OCI-LY3 (cell line): ENCODE measurements around the gene ZFX.

ENCODE experiments used
- H2AFZ ChIP-seq: fragments of 200-600, 300-600 bp; shearing (Covaris generic); 2 replicates; pipeline ENCODE4 v1.6.0; 2014; ENCODE audit warnings: antibody characterized with exemption, low read depth, low read length
- H3K27ac ChIP-seq: fragments of 200-600, 300-600 bp; sonication (generic); 2 replicates; pipeline ENCODE4 v1.5.1; 2014; ENCODE audit warnings: mild to moderate bottlenecking, low read length, moderate library complexity, mixed read lengths
- H3K27me3 ChIP-seq: fragments of 200-600, 300-600 bp; sonication (generic); 2 replicates; pipeline ENCODE4 v1.6.1; 2014; ENCODE audit warnings: low read depth, low read length, mixed read lengths
- H3K36me3 ChIP-seq: fragments of 200-600, 300-600 bp; sonication (generic); replicated peaks from 2 replicates; pipeline ENCODE3; 2014; ENCODE audit warnings: low read depth, low read length, mixed read lengths
- H3K4me1 ChIP-seq: fragments of 300-600, 200-600 bp; sonication (generic); 2 replicates; pipeline ENCODE4 v1.6.1; 2014; ENCODE audit warnings: low read length, mixed read lengths
- H3K4me2 ChIP-seq: fragments of 200-600, 300-600 bp; sonication (generic); 2 replicates; pipeline ENCODE4 v1.6.1; 2014; ENCODE audit warnings: low read length, mixed read lengths
- H3K4me3 ChIP-seq: fragments of 300-600, 200-600 bp; sonication (generic); 2 replicates; pipeline ENCODE4 v1.5.1; 2014; ENCODE audit warnings: antibody characterized with exemption, mild to moderate bottlenecking, low read length, moderate library complexity
- H3K79me2 ChIP-seq: fragments of 300-600, 200-600 bp; shearing (Covaris generic); 2 replicates; pipeline ENCODE4 v1.6.1; 2014; ENCODE audit warnings: mild to moderate bottlenecking, low read length, mixed read lengths
- H3K9ac ChIP-seq: fragments of 300-600, 200-600 bp; shearing (Covaris generic); 2 replicates; pipeline ENCODE4 v1.6.0; 2014; ENCODE audit warnings: mild to moderate bottlenecking, low read length, moderate library complexity
- H3K9me3 ChIP-seq: fragments of 200-600, 300-600 bp; shearing (Covaris generic); 2 replicates; pipeline ENCODE4 v1.6.1; 2014; ENCODE audit warnings: low read length, mixed read lengths; ENCODE audit not compliant: insufficient read depth
- H4K20me1 ChIP-seq: fragments of 200-600, 300-600 bp; sonication (generic); 2 replicates; pipeline ENCODE4 v1.6.1; 2016; ENCODE audit warnings: low read length, mixed read lengths; ENCODE audit not compliant: insufficient read depth
- CTCF ChIP-seq: fragments of 200-600, 300-600 bp; sonication (generic); IDR thresholded peaks from 2 replicates; pipeline ENCODE4 v1.5.1; 2014; ENCODE audit warnings: antibody characterized with exemption, low read length, low read depth
- EZH2phosphoT487 ChIP-seq: fragments of 200-600 bp; shearing (Covaris generic); IDR thresholded peaks from 2 replicates; pipeline ENCODE4 v1.6.1; 2018; ENCODE audit warnings: antibody characterized with exemption, mixed run types, low read depth

The ZFX gene

GRCh38 chrX:24253469-24253868 is 103.9 kb downstream of the ZFX start:
- Histone ChIP-seq H3K9me3 (no peaks in the 10 kb centered on the region), H3K4me2 (no peak overlapping the region), H3K4me3 (no peak overlapping the region), H3K4me1 (no peaks in the 10 kb centered on the region), H3K9ac (no peak overlapping the region), H4K20me1 (no peaks in the 10 kb centered on the region), H3K79me2 (no peaks in the 10 kb centered on the region), H3K27ac (no peak overlapping the region), H3K27me3 (no peaks in the 10 kb centered on the region), H2AFZ (no peak overlapping the region), H3K36me3 (no peaks in the 10 kb centered on the region)
- no peak for TF ChIP-seq EZH2phosphoT487
- TF ChIP-seq CTCF = no peak

DNA sequence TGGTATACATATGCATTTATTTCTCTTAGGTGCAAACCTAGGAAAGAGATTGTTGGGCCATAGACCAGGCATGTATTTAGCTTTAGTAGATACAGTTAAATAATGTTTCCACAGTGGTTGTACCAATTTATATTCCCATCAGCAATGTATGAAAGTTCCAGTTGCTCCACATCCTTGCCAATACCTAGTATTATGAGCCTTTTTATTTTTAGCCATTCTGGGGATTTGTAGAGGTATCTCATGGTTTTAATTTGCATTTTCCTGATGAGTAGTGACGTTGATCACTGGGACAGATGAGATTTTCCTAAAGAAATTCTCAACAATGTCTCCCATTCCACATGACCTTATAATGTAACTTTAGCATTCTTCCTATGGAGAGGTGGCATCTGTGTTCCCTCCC is 107.5 kb downstream of the ZFX start:
- Histone ChIP-seq H3K27me3 (no peaks in the 10 kb centered on the region), H3K9me3 (no peaks in the 10 kb centered on the region), H3K4me3 (no peak overlapping the region), H3K36me3 (no peaks in the 10 kb centered on the region), H3K4me2 (no peak overlapping the region), H3K79me2 (no peaks in the 10 kb centered on the region), H3K4me1 (peaks cover 9% of the 10 kb centered on the region), H2AFZ (no peak overlapping the region), H3K27ac (no peak overlapping the region), H3K9ac (no peak overlapping the region), H4K20me1 (no peaks in the 10 kb centered on the region)
- TF ChIP-seq EZH2phosphoT487 (no peak), CTCF (no peak)

- Histone ChIP-seq H2AFZ (no peak overlapping the region), H3K27me3 (no peaks in the 10 kb centered on the region), H3K4me2 (no peak overlapping the region), H4K20me1 (no peaks in the 10 kb centered on the region), H3K9me3 (no peaks in the 10 kb centered on the region), H3K4me1 (peaks cover 14% of the 10 kb centered on the region), H3K79me2 (no peaks in the 10 kb centered on the region), H3K4me3 (no peak overlapping the region), H3K9ac (no peak overlapping the region), H3K27ac (no peak overlapping the region), H3K36me3 (no peaks in the 10 kb centered on the region)
- peak; percentile 83 for TF ChIP-seq CTCF
- no peak for TF ChIP-seq EZH2phosphoT487
Measured at GRCh38 chrX:24259544-24260240, 110.2 kb downstream of the ZFX start.

GRCh38 chrX:24260842-24261550 is 111.5 kb downstream of the ZFX start:
- H3K27ac ChIP-seq = no peak overlapping the region
- H3K36me3 ChIP-seq = no peaks in the 10 kb centered on the region
- H3K9ac ChIP-seq = no peak overlapping the region
- H3K9me3 ChIP-seq = no peaks in the 10 kb centered on the region
- no peaks in the 10 kb centered on the region for H3K27me3 ChIP-seq
- H4K20me1 ChIP-seq = no peaks in the 10 kb centered on the region
- H2AFZ ChIP-seq = 0 out of 2 replicates have a peak overlapping the region, but pooled peaks have one; percentile 46
- H3K4me3 ChIP-seq = no peak overlapping the region
- H3K4me2 ChIP-seq = peak overlapping the region; percentile 32
- no peak for TF ChIP-seq CTCF
- no peak for TF ChIP-seq EZH2phosphoT487
- peaks cover 16% of the 10 kb centered on the region for H3K4me1 ChIP-seq
- no peaks in the 10 kb centered on the region for H3K79me2 ChIP-seq
